ENCODE results near the gene GSTM4. TPM values are rescaled to one million over a fixed set of nuclear protein-coding genes. Genes with fewer than 3 reads are reported as not detected.

Gene GSTM4
- total RNA-seq, 2 experiments from 2014 or later: 6.0 to 8.0 TPM

GRCh38 chr1:109640285-109640865 lies 15.5 kb upstream of the GSTM4 start:
- BruUV-seq (replicated peaks): no TSS peak
- H3K4me2 ChIP-seq (ENCODE audit: low read length): no peak overlapping the region
- no peak overlapping the region for H2AFZ ChIP-seq (ENCODE audit: low read length)
- peaks cover 2% of the 10 kb centered on the region for H3K4me1 ChIP-seq (ENCODE audit: insufficient read depth, low read length, poor library complexity, severe bottlenecking)
- no peaks in the 10 kb centered on the region for H3K9me3 ChIP-seq (ENCODE audit: low read length)
- H3K79me2 ChIP-seq (ENCODE audit: insufficient read depth, low read depth, low read length): no peaks in the 10 kb centered on the region
- peak; percentile 77 for DNase-seq (ENCODE audit: low spot score)
- no peaks in the 10 kb centered on the region for H3K9me2 ChIP-seq (ENCODE audit: insufficient read depth, low read length)
- intact Hi-C loops (cut with micrococcal nuclease; ENCODE audit: unreplicated experiment): loop anchor here (5.0 kb wide), 2 partner anchors 132 to 342 kb away; partner anchors contain the start of gene AHCYL1
- no peaks in the 10 kb centered on the region for H3K36me3 ChIP-seq (ENCODE audit: insufficient read depth, low read length)
- POLR2A ChIA-PET: interaction anchor here (0.5 to 2.0 kb wide), 9 partner anchors 9 to 1219 kb away, joined by 3 to 8 read pairs (median 3); partner anchors contain the start of gene GPR61
- no peak overlapping the region for H3K27ac ChIP-seq (ENCODE audit: low read depth, low read length, poor library complexity, severe bottlenecking)
- H3K4me3 ChIP-seq (ENCODE audit: low read depth, low read length, poor library complexity, severe bottlenecking): no peak overlapping the region
- TF ChIP-seq, protein P1, sequence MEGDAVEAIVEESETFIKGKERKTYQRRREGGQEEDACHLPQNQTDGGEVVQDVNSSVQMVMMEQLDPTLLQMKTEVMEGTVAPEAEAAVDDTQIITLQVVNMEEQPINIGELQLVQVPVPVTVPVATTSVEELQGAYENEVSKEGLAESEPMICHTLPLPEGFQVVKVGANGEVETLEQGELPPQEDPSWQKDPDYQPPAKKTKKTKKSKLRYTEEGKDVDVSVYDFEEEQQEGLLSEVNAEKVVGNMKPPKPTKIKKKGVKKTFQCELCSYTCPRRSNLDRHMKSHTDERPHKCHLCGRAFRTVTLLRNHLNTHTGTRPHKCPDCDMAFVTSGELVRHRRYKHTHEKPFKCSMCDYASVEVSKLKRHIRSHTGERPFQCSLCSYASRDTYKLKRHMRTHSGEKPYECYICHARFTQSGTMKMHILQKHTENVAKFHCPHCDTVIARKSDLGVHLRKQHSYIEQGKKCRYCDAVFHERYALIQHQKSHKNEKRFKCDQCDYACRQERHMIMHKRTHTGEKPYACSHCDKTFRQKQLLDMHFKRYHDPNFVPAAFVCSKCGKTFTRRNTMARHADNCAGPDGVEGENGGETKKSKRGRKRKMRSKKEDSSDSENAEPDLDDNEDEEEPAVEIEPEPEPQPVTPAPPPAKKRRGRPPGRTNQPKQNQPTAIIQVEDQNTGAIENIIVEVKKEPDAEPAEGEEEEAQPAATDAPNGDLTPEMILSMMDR (conservative IDR thresholded peaks at IDR 0.05; ENCODE audit: low read length): peak; percentile 88
- no peak for TF ChIP-seq EZH2phosphoT487 (IDR thresholded peaks at IDR 0.05; ENCODE audit: borderline replicate concordance, low read depth, low read length)
- H4K20me1 ChIP-seq (ENCODE audit: insufficient read depth, low read length): no peaks in the 10 kb centered on the region
- CTCF ChIA-PET (ENCODE audit: unreplicated experiment): interaction anchor here (0.6 to 2.7 kb wide), 16 partner anchors 9 to 344 kb away, joined by 3 to 20 read pairs (median 5); partner anchors contain the start of genes AHCYL1, AMPD2, GNAI3 and GNAT2

- Histone ChIP-seq H2AFZ (ENCODE audit: low read length) (no peak overlapping the region), H3K4me3 (ENCODE audit: low read depth, low read length, poor library complexity, severe bottlenecking) (no peak overlapping the region), H3K9me2 (ENCODE audit: insufficient read depth, low read length) (no peaks in the 10 kb centered on the region), H3K36me3 (ENCODE audit: insufficient read depth, low read length) (no peaks in the 10 kb centered on the region), H3K4me1 (ENCODE audit: insufficient read depth, low read length, poor library complexity, severe bottlenecking) (no peaks in the 10 kb centered on the region), H4K20me1 (ENCODE audit: insufficient read depth, low read length) (no peaks in the 10 kb centered on the region), H3K4me2 (ENCODE audit: low read length) (no peak overlapping the region), H3K9me3 (ENCODE audit: low read length) (no peaks in the 10 kb centered on the region), H3K79me2 (ENCODE audit: insufficient read depth, low read depth, low read length) (no peaks in the 10 kb centered on the region), H3K27ac (ENCODE audit: low read depth, low read length, poor library complexity, severe bottlenecking) (no peak overlapping the region)
- intact Hi-C loops (cut with micrococcal nuclease; ENCODE audit: unreplicated experiment): loop anchor here (5.0 kb wide), 2 partner anchors 131 to 341 kb away; partner anchors contain the start of gene AHCYL1
- no peak for TF ChIP-seq EZH2phosphoT487 (IDR thresholded peaks at IDR 0.05; ENCODE audit: borderline replicate concordance, low read depth, low read length)
- TF ChIP-seq, protein P1 (conservative IDR thresholded peaks at IDR 0.05; ENCODE audit: low read length): no peak
- ChIA-PET POLR2A (interaction anchor here (2.0 kb wide), 1 partner anchor 101 kb away, joined by 5 read pairs; the partner anchor contains the start of gene GPR61), CTCF (ENCODE audit: unreplicated experiment) (interaction anchor here (1.2 to 2.7 kb wide), 8 partner anchors 8 to 343 kb away, joined by 3 to 20 read pairs (median 8); partner anchors contain the start of genes AHCYL1, AMPD2, GNAI3 and GNAT2)
- no TSS peak for BruUV-seq (replicated peaks)
- DNase-seq (ENCODE audit: low spot score): no peak
These were observed 14.7 kb upstream of the GSTM4 start for GRCh38 chr1:109641078-109641740.
